HEK293 (cell line): ENCODE results near the gene LHFPL2.

Experiments used
- ZNF274 ChIP-seq, 2 experiments: fragments of 200-500 bp in 1 of 2; fragments of 450-650 bp in 1 of 2; sonication (Bioruptor generic) in 1 of 2; formaldehyde crosslinking in 1 of 2; IDR thresholded peaks; 2 replicates each; pipeline versions ENCODE4 v1.5.1 to v1.6.1; 2014 to 2016; ENCODE audit warnings: borderline replicate concordance in 1 of 2, inconsistent platforms in 1 of 2, low read length in 1 of 2, missing biosample characterization in 1 of 2, missing genetic modification characterization in 1 of 2
- ZNF677 ChIP-seq: fragments of 450-650 bp; IDR thresholded peaks from 2 replicates; pipeline ENCODE4 v1.5.0; 2018; ENCODE audit warnings: missing biosample characterization, mild to moderate bottlenecking, missing genetic modification characterization, moderate library complexity
- ZNF707 ChIP-seq: fragments of 450-650 bp; formaldehyde crosslinking; IDR thresholded peaks from 2 replicates; pipeline ENCODE4 v1.5.1; 2016; ENCODE audit warnings: missing biosample characterization, missing genetic modification characterization
- TF ChIP-seq, protein P1 (sequence below): fragments of 450-650 bp; formaldehyde crosslinking; IDR thresholded peaks from 2 replicates; pipeline ENCODE4 v1.5.1; 2016; ENCODE audit warnings: missing biosample characterization, missing genetic modification characterization
- TF ChIP-seq, protein P2 (sequence below): fragments of 450-650 bp; formaldehyde crosslinking; IDR thresholded peaks from 2 replicates; pipeline ENCODE4 v1.5.1; 2016; ENCODE audit warnings: missing biosample characterization, missing genetic modification characterization, low read depth

DNA sequence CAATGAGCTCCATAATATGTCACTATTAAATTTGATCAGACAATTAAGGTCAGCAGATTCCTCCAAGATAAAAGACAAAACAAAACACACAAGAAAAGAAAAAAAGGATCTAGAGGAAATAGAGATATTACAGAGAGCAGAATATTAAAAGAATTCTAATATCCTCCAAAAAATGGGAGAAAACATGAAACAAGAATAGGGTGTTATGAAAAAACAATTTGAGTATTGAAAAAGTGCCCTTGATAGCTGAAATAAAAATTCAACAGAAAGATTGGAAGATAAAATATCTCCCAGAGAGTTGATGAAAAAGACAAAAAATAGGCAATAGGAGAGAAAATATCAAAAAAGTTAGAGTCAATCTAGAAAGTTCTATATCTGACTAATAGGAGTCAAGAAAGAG is 44.8 kb upstream of the LHFPL2 start:
- TF ChIP-seq, protein P1, sequence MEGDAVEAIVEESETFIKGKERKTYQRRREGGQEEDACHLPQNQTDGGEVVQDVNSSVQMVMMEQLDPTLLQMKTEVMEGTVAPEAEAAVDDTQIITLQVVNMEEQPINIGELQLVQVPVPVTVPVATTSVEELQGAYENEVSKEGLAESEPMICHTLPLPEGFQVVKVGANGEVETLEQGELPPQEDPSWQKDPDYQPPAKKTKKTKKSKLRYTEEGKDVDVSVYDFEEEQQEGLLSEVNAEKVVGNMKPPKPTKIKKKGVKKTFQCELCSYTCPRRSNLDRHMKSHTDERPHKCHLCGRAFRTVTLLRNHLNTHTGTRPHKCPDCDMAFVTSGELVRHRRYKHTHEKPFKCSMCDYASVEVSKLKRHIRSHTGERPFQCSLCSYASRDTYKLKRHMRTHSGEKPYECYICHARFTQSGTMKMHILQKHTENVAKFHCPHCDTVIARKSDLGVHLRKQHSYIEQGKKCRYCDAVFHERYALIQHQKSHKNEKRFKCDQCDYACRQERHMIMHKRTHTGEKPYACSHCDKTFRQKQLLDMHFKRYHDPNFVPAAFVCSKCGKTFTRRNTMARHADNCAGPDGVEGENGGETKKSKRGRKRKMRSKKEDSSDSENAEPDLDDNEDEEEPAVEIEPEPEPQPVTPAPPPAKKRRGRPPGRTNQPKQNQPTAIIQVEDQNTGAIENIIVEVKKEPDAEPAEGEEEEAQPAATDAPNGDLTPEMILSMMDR (tag by site-specific recombination) = no peak
- TF ChIP-seq ZNF707 = no peak
- TF ChIP-seq, protein P2, sequence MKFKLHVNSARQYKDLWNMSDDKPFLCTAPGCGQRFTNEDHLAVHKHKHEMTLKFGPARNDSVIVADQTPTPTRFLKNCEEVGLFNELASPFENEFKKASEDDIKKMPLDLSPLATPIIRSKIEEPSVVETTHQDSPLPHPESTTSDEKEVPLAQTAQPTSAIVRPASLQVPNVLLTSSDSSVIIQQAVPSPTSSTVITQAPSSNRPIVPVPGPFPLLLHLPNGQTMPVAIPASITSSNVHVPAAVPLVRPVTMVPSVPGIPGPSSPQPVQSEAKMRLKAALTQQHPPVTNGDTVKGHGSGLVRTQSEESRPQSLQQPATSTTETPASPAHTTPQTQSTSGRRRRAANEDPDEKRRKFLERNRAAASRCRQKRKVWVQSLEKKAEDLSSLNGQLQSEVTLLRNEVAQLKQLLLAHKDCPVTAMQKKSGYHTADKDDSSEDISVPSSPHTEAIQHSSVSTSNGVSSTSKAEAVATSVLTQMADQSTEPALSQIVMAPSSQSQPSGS = no peak
- no peak for TF ChIP-seq ZNF677 (tag by site-specific recombination)
- no peak for TF ChIP-seq ZNF274 (IDR thresholded peaks at IDR 0.05; ENCODE audit: low read length)
- no peak for TF ChIP-seq ZNF274 (tag by site-specific recombination; IDR thresholded peaks at IDR 0.05; ENCODE audit: borderline replicate concordance)
